Activated CD4-positive, alpha-beta T cell treated with anti-CD3 and anti-CD28 coated beads, Interleukin-2, amount 50 U/mL, for 16 hours (primary cell): ENCODE measurements around the gene CROCC.

Experiments used
- DNase-seq: peaks from one replicate; pipeline ENCODE4 v3.0.0-alpha.2; 2020

Gene CROCC

DNA sequence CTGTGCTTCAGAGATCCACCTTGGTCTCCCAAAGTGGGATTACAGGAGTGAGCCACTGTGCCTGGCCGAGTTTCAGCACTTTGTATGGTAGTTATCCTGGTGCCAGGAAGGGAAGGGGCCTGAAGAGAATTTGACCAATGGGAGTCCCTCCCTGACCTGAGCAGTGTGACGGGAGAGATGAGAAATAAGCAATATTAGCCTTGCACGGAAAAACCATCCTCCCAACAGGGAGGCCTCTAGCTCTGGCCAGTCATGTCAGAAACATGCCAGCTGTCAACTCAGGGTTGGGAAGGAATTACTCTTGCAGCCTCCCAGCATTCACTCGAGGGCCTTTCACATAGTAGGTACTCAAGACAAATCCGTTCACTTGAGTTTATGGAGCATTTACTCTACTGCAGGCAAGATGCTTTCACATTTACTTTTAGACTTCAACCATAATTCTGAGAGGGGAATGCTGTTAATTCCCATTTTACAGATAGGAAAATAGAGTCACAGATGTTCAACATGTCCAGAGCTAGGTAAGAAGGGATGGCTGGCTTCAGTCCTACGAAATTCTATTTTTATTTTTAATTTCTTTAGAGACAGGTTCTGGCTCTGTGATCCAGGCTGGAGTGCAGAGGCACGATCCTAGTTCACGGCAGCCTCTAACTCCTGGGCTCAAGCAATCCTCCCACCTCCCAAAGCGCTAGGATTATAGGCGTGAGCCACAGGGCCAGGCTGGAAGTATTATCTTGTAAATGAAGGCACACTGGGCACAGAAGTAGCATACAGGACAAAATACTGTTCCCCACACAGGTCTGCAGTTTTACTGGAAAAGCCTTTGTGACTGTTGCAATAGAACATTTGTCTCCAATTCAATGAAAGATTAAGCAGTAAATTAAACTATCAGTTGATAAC is 93.2 kb downstream of the CROCC start:
- DNase-seq: no peak

DNA sequence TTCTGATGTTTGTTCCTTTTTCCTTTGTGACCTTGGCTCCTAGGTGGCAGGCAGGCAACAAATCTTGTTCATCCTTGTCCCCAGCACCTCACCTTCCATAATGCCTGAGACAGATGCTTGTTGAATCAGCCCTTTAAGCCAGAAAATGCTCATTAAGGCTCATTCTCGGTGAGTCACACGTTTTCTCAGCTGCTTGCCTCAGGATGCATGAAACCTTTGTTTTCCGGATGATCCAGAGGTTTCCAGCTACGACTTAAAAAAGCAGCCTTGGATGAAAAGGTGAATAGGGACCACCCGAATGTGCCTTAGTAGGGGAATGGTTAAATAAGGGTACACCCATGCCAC is 94.6 kb downstream of the CROCC start:
- no peak for DNase-seq

DNA sequence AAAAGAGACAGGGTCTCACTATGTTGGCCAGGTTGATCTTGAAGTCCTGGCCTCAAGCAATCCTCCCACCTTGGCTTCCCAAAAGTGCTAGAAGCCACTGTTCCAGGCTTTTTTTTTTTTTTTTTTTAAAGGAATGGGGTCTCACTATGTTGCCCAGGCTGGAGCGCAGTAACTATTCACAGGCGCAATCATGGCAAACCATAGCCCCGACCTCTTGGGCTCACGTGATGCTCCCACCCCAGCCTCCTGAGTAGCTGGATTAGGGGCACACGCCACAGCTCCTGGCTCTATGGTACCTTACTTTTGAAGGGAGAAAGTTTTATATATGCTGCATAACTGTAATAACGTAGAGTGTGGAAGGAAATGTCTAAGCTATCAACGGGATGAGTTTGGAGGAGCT is 95.7 kb downstream of the CROCC start:
- DNase-seq: no peak

DNA sequence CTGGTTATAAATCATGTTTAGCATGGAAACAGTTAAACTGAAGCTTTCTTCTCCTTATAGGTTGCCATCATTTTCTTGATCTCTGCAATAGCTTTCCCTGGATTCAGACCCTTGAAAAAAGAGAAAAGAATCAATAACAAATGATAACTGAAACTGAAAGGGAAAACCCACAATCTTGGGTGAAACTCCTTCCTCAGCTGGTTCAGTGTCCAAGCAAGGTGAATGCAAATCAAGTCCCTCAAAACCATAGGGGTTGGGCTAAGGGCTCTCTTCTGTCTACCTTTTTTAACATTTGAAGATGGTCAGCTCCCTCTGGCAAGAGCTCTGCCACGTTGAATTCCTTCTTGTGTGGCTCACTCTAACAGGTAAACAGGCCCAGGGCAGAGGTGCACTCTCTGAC is 97.1 kb downstream of the CROCC start:
- DNase-seq: no peak

DNA sequence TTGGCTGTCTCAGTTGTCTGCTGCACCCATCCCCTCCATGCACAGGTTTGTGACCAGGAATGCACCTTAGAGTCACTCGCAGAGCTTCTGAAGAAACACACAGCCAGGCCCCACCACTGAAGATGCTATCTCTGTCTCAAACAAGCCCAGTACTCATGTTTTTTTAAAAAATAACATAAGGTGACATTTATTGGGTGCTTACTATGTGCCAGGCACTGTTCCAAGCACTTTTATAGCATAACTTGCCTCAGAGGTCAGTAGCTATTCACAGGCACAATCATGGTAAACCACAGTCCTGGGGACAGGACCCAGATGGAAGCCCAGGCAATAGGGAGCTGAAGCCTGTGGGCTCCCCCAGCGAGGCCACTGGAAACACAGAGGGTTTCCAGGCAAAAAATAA is 98.8 kb downstream of the CROCC start:
- DNase-seq: no peak

DNA sequence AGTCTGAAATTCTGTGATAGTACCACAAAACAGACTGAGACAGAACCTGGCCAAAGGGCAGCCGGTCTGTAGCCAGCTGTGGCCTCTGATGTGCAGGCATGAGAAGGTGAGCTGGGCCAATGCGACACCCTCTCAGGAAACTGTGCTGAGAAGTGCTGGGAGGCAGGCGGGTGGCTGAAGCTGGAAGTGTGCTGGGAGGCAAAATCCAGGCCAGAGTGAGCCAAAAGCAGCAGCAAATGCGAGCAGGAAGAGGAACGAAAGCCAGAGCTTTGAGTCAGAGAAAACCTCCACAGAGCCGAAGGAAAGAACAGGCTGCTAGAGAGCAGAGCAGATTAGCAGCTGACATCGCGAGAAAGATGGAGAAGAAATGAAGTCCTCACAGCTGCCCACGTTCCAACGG is 100.2 kb downstream of the CROCC start:
- no peak for DNase-seq
